ENCODE measurements around the gene ALG11. TPM values are rescaled to one million over a fixed set of nuclear protein-coding genes. Genes with fewer than 3 reads are reported as not detected.

Gene ALG11
- polyA plus RNA-seq, 3 donors: 25.6 to 36.8 (median 28.1) TPM

DNA sequence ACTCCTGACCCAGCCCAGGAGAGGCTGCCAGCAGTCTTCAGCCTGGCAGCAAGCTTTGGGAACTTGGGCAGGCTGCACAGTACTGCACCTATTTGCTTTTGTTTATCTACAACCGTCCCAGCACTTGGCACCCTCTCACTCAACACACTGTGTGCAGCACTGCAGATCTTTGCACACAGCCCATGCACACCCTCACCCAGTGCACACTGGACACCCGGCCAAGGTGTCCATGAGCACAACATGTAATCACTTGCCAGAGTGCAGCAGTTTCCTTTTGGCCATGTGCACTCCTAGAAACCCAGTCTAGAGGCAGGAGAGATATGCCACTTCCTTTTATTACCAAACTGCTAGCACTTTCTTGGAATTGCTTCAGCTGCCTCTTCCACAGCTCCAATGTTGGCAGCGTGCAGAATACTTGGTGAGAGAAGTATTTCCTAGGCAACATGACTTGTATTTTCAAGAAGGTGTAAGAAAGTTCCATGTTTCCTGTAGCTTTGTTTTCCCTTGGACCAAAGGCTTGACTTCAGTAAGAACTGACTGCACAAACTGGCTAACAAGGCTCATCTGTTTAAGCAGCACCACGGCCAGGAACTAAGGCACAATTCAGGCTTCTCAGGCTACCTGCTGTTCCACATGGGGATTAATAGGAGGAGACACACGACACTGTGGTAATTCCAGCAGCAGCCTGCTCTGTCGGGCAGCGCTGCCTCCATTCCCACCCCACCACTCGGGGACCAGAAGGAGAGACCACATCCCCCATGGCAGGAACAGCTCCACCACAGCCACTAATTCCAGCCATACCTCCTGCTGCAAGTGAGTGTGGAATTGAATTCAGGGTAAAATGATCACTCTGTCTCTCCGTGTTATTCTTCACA lies 16.3 kb upstream of the ALG11 start:
- no peak for DNase-seq

DNA sequence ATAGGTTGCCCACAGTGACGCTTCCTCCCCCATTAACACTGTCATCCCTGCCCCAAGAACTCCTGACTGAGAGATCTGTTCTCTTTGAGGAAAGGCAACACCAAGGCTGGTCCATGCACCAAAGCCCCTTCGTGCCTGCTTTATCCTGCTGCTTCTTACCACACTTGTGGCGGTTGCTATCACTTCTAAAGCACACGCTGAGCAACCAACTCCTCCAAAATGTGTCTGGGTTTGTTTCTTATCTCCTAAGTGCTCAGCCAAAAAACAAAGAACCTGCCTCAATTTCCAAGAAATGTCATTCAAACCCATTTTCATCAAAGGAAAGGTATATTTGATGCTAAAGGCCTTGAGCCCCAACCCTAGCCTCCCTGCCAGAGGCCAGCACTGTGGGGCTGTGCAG lies 15.6 kb upstream of the ALG11 start:
- DNase-seq: no peak

DNA sequence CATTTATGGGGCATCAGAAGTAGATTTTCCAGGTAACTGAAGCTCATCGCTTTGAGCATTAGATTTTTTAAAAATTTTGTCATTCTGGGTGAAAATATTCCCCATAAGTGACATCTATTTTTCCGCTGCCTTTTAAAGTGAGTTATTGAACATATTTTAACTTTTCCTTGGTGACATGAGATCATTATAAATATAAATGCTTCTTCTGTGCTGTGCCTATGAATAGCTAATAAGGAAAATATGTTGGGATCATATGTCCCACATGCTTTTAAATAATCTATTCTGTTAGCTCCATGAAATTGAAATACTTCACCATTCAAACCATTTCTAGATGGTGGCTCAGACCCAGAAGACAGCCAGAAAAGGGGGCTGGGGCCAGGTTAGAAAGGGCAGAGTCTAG lies 15.0 kb upstream of the ALG11 start:
- no peak for DNase-seq

DNA sequence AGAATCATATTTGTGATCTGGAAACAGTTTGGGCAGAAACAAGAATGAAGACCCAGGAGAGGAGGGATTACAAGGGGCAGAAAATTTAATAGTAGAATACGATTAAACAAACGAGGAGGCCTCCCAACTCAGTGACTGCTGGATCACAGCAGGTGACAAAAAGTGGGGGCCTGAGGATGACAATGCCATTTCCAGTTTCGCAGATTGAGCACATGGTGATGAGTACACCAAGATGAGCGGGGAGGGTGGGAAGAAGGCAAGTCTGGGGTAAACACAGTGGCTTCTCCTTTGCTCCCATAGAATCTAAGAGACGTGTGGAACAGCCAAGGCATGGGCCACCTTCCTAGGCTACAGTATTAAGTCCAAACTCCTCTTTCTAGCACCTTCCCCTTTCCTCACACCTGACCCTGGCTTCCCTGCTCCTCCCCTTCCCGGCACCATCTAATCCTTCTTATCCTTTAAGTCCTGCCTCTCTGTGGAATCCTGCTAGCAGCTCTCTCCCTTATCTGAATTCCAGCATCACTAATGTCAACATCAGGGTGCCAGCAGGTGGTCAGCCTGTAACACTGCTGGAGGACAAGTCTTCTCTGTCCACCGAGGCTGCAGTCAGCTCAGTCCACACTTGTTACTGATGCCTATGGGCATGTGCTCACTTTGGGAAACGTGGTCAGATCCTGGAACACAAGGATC lies 14.4 kb upstream of the ALG11 start:
- no peak for DNase-seq

DNA sequence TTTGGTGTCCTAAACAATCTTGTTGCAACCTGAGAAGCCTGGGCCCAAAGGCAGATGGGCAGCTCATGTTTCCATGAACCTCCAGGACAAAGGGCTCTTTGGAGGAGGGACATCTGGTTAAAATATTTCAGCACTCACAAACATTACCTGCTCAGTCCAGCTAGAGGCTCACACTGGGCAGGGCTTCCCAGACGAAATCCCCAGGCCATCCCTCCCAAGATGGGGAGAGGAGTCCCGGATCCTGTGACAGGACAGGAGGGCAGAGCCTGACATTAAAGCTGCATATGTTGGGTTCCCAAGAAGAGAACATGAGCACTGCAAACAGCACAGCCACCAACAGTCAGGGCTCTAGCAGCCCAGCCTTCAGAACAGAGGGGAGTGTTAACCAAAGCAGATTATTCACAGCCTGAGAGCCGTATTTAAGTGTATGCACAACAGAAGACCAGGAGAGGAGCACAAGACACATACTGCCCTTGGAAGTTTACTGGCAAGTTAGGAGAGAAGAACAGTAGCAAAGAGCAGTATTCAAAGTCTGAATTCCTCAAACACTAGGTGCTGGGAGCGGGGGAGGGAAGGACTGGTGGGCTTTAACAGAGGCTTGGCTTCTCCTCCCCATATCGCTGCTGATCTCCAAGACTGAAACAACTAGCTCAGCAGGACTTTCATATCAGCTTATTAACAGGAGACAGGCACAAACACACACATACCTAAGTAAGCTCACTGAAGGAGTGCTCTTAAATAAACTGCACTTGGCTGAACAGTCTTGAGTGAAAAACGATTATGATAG lies 13.3 kb upstream of the ALG11 start:
- DNase-seq: no peak

DNA sequence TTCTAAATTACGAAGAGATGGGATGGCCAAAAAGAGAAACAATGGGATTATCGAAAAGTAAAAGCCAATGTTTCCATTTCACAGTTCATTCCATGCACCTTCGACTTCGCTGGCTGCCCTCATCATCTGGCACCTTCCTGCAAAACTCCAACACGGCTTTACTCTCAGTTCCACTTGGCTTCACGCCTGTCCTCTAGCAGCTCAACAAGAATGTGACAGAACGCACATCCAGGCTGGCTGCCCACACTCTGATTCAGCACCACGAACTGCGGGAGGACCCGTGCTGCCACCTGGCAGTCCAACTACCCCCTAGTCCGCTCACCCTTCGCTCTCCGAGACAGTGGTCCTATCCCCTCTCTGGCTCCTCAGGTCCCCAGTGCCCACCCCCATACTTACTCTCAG lies 12.7 kb upstream of the ALG11 start:
- no peak for DNase-seq

DNA sequence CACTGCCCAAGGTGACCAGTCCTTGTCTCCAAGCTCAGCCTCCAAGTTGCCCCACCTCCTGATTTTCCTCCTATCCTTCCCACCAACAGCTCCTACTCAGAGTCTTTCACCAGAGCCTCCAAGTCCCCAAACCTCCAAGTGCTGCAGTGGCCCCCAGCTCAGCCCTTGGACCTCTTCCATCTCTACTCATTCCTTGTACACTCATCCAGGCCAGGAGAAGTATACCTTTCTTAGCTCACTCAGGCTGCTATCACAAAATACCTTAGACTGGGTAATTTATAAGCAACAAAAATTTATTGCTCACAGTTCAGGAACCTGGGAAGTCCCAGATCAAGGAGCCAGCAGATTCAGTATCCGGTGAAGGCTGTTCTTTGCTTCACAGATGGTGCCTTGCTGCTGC lies 12.3 kb upstream of the ALG11 start:
- no peak for DNase-seq

DNA sequence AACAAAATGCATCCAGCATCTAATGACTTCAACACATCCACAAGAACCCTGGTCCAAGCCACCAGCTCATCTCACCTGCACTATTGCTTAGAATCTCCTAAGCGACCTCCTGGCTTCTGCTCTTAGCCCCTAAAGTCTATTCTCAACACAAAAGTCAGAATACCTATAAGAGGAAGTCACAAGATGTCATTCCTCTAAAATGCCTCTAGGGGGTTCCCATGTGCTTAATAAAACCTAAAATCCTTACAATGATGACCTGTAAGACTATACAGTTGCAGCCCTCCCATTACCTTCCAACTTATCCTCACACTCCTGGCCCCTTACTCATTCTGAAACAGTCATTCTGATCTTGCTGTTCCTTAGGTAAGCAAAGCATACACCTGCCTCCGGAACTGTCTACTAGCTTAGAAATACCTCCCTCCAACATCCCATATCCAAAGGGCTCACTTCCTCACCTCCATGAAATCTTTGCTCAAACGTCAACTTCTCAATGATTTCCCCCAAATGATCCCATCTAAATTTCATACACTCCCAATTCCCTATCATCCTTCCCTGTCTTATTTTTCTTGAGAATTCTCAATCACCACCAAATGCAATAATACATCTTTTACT lies 11.0 kb upstream of the ALG11 start:
- DNase-seq: no peak

DNA sequence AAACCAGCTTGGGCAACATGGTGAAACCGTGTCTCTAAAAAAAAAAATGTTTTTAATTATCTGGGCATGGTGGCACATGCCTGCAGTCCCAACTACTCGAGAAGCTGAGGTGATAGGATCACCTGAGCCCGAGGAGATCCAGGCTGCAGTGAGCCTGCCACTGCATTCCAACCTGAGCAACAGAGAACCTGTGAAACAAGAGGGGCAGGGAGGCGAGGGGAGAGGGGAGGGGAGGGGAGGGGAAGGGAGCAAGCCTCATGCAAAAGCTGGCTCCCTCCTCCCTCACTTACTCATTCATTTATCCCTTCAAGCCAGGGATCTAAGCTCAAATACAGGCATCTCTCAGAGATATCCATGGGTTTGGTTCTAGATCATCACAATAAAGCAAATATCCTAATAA lies 9.8 kb upstream of the ALG11 start:
- no peak for DNase-seq

DNA sequence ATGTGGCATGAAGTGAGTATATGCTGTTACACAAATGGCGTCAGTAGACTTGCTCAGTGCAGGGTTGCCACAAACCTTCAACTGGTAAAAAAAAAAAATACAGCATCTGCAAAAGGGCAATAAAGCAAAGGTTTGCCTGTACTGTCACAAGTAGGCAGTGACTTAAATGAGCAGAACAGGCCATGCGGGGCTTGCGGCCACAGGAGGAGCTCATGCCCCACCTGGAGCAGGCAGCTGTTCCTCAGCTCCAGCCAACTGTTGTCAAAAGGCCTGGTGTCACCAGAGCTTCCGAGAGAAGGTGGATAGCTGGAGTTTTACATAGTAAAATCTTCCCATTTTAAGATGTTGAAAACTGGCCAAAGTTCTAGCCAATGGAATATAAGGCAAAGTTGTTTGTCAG lies 8.7 kb upstream of the ALG11 start:
- DNase-seq: no peak

DNA sequence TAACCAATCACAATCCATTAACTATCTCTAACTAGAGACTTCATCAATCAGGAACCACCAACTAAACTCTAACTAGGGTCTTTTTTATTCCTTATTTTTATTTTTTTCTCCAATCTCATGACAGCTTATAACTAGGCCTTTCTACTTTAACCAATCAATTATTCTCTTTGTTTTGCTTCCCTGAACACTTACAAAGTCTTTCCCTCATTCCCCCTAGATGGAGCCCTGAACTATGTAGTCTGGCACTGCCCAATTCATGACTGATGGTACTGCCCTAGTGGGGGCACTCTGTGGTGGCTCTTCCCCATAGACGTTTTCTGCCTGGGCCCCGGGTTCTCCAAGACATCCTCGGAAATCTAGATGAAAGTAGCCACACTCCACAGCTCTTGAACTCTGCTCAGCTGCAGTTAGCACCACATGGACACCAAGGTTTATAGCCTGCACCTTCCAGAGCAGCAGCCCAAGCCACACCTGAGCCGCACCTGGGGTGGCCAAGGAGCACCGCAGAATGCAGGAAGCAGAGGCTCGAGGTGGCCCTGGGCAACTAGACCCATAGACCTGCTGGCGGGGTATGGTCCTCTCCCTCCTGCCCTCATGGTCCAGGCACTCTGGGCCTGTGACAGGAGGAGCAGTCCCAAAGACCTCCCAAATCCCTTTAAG lies 7.6 kb upstream of the ALG11 start:
- no peak for DNase-seq

DNA sequence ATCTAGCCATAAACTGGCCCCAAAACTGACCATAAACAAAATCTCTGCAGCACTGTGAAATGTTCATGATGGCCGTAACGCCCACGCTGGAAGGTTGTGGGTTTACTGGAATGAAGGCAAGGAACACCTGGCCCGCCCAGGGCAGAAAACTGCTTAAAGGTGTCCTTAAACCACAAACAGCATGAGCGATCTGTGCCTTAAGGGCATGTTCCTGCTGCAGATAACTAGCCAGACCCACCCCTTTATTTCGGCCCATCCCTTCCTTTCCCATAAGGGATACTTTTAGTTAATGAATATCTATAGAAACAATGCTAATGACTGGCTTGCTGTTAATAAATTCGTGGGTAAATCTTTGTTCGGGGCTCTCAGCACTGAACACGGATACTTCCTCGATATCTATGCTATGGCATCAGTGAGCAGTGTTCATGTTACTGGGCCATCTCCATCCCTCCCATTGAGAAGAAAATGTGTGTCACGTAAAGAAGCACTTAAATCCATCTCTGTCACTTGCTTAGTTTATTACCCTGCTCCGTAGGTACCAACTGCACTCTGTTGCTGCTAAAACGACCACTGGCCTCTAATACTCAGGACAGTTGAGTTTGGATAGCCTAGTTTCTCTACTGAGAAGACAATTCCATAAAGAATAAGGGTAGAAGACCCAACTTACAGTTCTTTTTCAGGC lies 6.2 kb upstream of the ALG11 start:
- DNase-seq: no peak

DNA sequence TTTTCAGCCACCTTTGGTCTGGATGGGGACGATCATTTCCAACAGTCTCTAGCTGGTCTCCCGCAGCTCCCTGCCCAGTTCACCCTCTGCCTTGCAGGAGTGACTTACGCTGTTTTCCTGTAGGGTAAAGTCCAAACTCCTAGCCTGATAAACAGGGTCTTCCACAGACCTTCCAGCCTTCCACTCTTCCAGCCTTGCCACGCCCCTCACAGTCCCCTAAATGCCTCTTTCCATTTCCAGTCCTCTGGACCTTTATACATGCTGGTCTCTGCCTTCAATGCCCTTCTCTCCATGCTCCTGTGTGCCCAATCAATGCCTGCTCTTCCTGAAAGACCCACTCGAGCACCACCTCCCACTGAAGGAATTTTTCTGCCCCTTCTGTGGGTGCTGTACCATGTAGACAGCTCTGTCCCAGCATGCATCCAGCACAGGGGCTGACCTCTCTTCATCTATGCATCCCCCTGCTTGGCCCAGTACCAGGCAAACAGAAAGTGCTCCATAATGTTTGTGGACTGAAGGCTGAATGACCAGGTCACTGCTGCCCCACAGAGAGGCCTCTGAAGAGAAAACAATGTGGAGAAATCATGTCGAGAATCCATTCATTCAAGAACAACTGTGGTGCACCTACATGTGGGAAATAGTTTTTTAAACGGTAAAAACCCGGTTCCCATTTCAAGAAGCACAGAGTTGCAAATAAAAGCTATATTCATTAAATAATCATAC lies 5.5 kb upstream of the ALG11 start:
- no peak for DNase-seq

DNA sequence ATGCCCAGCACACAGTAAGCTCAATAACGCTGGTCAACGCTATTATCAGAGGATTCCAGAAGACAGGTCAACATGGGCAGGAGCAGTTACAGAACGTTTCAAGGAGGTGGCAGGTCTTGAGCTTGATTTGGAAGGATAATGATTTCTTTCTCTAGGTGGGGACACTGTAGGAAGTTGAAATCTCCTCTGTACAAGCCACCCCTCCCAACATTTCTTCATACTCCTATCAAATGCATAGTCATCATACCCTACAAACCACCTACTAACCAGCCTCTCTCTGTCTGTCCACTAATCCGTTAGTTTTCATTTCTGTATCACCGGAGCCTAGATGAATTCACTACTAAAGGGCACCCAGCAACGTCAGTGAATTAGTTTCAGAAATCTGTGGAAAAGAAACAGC lies 2.3 kb upstream of the ALG11 start:
- no peak for DNase-seq

DNA sequence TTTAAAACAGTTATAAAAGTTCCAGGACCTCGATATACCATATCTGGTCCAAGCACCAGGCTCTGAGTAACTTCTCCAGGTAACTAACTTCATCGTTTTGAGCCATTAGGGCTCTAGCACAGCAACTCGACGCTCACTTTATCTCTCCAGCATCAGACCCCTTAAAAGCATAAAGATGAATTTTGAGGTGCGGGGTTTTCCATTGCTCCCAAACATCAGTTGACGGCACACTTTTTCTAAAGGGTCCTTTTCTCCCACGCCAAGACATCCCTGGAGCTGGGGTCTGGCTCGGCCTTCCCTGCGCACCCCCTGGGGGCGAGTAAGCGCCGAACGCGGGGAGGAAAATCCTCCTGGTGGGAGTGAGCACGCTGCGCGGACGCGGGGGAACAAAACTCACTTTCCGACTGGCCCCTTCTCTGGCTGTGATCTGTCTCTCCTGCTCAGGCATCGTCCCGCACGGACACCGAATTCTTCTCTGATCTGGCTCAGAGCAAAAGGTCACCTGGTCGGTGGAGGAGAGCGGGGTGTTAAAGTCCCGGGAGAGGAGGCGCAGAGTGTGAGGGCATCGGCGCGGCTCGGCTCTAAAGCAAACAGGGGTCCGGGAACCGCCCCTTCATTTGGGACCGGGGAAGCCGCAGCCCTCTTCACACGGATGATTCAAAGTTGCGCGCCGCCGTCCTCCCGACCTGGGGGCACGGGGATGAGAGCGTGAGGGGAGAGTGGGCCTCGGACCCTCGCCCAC lies 1.1 kb upstream of the ALG11 start, which contains the start of gene ATP7B:
ATP7B (minus strand) TSS at position 561 of the 742 bp plus-strand sequence; CDS start at position 448, 113 bp downstream.
- no peak for DNase-seq

DNA sequence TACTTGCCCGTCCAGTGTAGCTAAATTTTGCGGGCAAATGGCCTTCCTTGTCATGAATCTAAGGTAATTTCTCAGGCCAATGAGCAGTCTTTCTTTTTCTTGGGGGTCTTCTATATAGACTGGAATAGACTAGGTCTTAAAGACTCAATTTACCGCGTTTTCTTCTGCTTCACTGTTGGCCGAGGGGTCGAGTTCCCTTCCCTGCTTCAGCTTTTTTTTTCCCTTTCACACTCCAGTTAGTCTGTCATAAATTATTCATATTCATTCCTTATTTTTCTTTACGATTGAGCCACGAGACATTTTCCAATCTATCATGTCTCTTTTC lies 276 bp downstream of the ALG11 start:
- no peak for DNase-seq

DNA sequence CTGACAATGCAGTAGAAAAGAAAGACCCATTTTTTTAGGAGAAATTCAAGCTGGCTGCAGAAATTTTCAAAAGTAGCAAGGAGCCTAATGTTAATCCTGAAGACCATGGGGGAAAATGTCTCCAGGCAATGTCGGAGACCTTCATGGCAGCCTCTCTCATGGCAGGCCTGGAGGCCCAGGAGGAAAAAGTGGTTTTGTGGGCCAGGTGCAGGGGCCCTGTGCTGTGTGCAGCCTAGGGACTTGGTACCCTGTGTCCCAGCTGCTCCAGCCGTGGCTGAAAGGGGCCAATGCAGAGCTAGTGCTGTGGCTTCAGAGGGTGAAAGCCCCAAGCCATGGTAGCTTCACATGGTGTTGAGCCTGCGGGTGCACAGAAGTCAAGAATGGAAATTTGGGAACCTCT lies 4.1 kb downstream of the ALG11 start:
- DNase-seq: no peak

DNA sequence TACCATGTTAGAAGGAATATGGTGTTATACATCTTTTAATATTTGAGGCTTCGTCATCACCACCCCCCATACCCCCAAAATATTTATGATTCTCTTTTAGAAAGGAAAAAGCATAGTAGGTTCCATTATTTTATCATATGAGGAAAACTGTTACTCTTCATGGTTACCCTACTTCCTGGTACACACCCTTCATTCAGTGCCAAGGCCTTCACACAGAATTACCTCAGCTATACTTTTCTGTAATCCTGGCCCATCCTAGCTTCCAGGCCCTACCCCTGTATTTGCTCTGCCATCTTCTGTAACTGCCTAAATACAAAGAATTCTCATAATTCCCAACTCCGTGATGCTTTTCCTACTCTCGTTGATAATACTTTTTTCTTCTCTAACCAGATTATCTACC lies 8.0 kb downstream of the ALG11 start:
- no peak for DNase-seq

DNA sequence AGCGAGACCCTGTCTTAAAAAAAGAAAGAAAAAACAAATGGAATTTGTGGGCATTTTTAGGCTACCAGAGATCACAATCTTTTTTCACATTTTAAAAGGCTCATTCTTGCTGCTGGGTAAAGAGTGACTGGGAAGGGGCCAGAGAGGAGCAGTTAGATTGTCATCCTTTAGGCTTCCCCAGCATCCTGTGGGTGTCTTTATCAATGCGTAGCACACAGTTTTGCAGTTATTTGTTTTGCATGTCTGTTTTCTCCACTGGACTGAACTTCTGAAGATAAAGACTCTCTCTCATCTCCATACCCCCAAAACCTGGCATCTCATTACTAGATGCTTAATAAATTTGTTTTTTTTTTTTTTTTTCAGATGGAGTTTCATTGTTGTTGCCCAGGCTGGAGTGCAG lies 10.2 kb downstream of the ALG11 start:
- no peak for DNase-seq

DNA sequence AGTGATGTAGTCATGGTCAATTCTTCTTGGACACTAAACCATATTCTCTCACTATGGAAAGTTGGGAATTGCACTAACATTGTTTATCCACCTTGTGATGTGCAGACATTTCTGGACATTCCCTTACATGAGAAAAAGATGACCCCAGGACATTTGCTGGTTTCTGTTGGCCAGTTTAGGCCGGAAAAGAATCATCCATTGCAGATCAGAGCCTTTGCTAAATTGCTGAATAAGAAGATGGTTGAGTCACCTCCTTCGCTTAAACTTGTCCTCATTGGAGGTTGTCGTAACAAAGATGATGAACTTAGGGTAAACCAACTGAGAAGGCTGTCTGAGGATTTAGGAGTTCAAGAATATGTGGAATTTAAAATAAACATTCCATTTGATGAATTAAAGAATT lies 12.3 kb downstream of the ALG11 start, which contains the start of gene UTP14C:
UTP14C (plus strand) TSS at position 211 of the 400 bp plus-strand sequence. CDS start 4,114 bp downstream, outside the sequence.
- no peak for DNase-seq

All from renal pelvis (tissue), 4 donors.